Left colon (tissue), 2 donors: ENCODE data around the gene UBE2H. TPM values are rescaled to one million over a fixed set of nuclear protein-coding genes. Genes with fewer than 3 reads are reported as not detected.
A peak's percentile ranks its signal among the peaks of the same experiment; 100 is the strongest.

Experiments
- ATAC-seq: fragments of 200-7000 bp; cut with Tn5 transposase; one replicate; pipeline ENCODE4 v1.9.1; 2020; ENCODE audit warnings: mild to moderate bottlenecking, moderate library complexity
- DNase-seq, 2 donors: peaks; one replicate each; pipeline ENCODE4 v3.0.0-alpha.2; 2020
- intact Hi-C, 2 donors: fragments of 100-400 bp; cut with DNase I in 1 of 2; cut with micrococcal nuclease in 1 of 2; formaldehyde crosslinking; loops; one replicate each; pipeline versions ENCODE4 v1.11.2 to v1.14.0; 2022; cut with DNase I, micrococcal nuclease
- total RNA-seq, 2 donors: library from RNA; stranded (reverse); fragmentation: NEBNext Ultra II Directional; extraction: Animal tissue kit (Norgen Biotek cat#: 25700); gene quantifications; one replicate each; pipeline ENCODE4 v1.2.1, GENCODE V29; 2021
- donor health status: DM: no; HTN: no; CAD: no.
- donor health status: DM: yes; HTN: yes; CAD: no.

UBE2H gene
- total RNA-seq, 2 donors from 2014 or later, result 32.2 to 49.1 TPM

DNA sequence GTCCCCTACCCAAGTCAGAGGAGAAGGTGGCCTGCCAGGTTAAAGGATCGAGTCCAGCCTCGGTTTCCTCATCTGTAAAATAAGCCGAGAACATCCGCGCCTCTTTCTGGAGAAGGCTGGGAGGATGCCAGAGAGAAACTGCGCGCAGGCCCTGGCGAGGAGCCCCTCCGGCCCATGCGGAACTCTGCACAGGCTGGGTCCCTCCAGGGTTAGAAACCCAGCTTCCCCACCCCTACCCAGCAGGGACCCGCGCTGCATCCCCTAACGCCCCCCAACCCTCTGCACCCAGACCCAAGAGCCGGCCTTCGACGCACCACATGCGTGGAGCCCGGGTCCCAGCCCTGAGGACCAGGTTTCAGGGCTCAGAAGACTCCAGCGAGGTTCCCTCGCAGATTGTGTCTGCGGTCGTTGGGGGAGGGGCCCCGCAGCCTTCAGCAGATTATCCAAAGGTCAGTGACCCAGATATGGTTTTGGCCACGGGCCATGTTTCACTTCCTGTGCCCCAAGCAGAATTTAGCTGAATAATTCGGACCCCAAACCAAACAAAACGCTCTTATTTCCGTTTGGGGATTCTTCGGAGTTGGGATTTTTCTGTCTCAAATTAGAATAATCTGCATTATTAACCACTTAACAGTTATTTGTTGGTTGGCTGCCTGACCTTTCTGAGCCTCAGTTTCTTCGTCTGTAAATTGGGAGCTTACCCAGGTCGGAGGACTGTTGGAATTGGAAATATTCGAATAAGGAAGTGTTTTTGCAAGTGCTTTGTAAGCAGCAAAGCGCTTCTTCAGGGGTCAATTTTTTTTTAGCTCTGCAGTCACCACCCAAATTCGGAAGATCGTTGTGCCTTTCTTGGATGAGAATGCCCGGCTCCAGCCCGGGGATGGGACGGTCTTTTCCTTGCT is 167.7 kb downstream of the UBE2H start:
- no peak for ATAC-seq
- intact Hi-C loops, result no loop called here
- peak; percentile 41 to 61 for DNase-seq

GRCh38 chr7:129784437-129784782 is 168.3 kb downstream of the UBE2H start:
- no peak for ATAC-seq

DNA sequence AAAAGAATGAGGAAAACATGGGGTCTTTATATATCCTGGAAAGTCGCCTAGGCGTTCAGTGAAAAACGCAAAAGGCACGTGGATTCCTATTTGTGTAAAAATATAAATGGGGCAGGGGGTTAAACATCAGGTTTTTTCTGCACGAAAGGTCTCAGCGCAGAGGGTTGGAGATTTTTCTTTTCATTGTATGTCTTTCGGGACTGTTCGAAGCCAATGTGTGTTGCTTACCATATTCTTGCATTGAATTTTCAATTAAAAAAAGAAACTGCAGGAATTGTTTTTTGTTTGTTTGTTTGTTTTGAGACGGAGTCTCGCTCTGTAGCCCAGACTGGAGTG is 169.2 kb downstream of the UBE2H start:
- DNase-seq, result no peak

More at GRCh38 chr7:129784437-129784782, 168.3 kb downstream of the UBE2H start:
- DNase-seq, result peak in 1 of 2 donors; percentile 30
- intact Hi-C loops, result no loop called here

GRCh38 chr7:129782818-129783583 is 169.8 kb downstream of the UBE2H start:
- DNase-seq, result peak in 1 of 2 donors; percentile 25
- ATAC-seq, result no peak
- intact Hi-C loops, result no loop called here

More for the DNA sequence above, 169.2 kb downstream of the UBE2H start:
- ATAC-seq, result no peak
- intact Hi-C loops, result no loop called here

DNA sequence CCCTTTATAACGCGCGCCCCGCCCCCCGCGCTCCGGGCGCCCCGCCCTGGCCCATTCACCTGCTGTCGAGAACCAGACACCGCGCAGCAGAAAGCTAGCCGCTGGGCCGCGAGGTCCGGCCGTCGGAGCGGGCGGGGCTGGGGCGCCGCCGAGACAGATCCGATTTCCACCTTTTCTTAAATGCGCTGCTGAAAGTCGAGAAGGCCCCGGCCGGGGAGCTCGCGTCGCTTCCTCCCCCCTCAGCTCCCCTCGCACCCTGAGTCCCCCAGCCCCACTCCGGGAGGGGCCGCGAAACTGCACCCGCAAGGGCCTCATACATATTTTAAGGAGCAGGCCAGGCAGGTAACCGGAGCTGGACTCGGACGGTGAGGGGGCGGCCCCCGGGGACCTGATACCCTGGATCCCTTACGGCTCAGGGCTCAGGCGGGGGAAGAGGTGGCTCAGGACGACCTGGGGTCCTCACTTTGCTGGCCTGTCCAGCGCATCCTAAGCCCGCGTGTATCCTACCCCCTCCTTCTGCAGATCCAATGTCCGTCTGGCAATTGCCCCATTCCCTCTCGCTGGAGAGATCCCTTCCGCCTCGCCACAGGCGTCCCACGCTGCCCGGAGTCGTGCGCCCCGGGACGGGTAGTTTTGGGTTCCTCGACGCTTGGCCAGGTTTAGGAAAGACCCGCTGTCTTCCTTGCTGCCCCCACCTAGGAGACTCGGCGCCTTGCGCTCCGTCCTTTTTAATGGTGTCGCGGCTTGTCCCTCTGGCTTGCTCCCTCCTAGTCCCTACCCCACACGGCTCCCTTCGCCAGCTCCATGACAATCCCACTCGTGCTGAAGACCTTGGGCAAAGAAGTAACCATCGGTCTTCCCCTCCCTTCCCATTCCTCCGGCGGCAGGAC is 170.6 kb downstream of the UBE2H start:
- intact Hi-C loops, result no loop called here
- DNase-seq (peak in 1 of 2 donors; percentile 31), ATAC-seq (no peak)

- ATAC-seq, result no peak
- intact Hi-C loops, result no loop called here
- DNase-seq, result peak in 1 of 2 donors; percentile 47
These were observed 171.5 kb downstream of the UBE2H start for GRCh38 chr7:129780974-129781927.

Other genes starting within 250 kb of the UBE2H start
- 1 to 10 TPM; 7.1 to 7.2 TPM for gene ZC3HC1, start 98.4 kb upstream of the UBE2H start, total RNA-seq
- 10 to 100 TPM; 27.9 to 29.0 TPM for gene KLHDC10, start 117.6 kb upstream of the UBE2H start, total RNA-seq